HK-2 (cell line): Measurements from ENCODE around the gene FCAMR.
A peak's percentile ranks its signal among the peaks of the same experiment; 100 is the strongest.

Experiments
- DNase-seq: peaks from one replicate; pipeline ENCODE4 v3.0.0-alpha.2; 2018; ENCODE audit not compliant: unreplicated experiment

The FCAMR gene

DNA sequence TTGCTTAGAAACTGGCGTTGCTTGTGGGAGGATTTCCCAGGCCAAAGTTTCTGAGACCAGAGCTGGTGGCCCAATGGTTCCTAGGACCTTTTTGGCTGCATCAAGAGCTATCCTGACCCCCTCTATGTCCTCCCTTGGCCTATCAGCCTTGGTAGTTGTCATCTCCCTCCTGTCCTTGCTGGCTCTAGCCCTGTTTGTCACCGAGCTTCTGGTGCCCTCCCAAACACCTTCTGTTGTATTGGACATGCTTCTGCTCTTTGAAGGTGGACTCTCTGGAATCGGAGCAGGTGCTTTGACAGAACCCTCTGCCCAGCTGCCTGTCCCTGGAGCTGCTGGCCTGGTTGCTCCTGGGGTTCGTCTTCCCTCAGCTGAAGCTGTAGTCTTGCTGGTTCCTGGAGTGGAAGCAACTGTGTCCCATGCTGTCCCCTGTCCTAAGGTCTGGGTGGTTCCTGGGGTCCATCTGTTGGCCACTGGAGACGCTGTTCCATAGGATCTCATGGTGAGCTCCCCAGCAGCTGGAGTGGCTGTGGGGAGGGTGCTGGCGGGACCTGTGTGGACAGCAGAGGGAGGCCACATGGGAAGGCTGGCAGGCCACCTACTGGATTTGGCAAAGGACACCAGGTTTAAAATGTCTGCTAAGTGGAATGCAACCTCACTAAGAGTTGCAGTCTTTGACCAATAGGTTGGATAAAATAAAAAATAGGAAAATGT lies 9.4 kb downstream of the FCAMR start:
- DNase-seq, result no peak

- DNase-seq, result no peak
Observed at GRCh38 chr1:206958144-206958543, 12.1 kb downstream of the FCAMR start.

DNA sequence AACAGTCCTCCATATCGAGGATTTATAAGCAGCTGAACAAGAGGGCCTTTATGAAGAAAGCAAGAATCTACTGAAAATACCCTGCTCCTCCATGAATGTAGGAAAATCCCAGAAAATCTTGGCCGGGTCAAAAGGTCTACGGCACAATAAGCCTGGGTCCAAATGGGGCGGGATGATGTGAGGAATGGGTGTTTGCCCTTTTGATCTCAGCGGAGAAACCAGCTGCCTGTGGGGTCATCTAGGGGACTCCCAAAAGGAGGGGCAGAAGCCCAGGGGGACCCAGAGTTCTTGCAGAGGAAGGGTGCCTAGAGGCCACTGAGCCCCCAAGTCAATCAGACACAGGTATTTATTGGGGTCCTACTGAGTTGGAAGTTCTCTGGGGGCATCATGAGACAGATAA lies 12.6 kb downstream of the FCAMR start:
- no peak for DNase-seq

GRCh38 chr1:206955476-206956451 lies 14.5 kb downstream of the FCAMR start:
- peak; percentile 21 for DNase-seq

DNA sequence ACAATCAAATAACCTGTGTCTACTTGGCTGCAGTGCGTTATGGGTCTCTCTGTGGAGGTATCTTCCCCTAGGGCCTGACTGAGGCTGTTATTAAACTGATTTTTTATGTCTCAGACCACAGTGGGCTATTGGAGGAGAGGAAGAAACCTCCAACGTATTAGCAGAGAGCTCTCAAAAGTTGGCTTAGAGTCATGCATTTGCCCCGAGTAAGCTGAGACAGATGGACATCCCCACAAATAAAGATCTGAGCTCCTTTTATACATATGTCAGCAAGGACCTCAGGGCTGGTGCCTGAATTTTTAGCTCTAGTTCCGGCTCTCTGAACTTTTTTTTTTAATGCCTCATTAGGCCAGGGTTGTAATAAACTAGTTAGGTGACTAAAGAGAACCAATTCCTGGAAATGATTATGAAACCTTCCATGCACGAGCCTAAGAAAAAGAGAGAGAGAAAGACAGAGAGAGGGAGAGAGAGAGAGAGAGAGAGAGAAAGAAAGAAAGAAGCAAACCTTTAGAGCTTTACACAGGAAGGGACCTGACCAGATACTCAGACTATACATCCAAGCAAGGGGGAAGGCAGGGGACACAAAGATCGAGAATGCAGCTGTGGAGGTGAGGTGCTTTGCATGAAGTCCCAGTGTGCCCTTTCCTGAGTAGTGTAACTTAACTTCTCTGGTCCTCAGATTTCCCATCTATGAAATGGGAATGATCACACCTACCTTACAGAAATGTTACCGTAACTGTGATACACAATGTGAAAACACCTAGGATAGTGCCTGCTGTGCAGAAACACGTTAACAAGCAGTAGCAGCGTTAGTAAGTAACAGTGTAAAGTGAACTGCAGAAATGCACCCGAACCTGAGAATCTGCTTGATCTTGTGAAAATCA lies 15.6 kb downstream of the FCAMR start:
- no peak for DNase-seq

DNA sequence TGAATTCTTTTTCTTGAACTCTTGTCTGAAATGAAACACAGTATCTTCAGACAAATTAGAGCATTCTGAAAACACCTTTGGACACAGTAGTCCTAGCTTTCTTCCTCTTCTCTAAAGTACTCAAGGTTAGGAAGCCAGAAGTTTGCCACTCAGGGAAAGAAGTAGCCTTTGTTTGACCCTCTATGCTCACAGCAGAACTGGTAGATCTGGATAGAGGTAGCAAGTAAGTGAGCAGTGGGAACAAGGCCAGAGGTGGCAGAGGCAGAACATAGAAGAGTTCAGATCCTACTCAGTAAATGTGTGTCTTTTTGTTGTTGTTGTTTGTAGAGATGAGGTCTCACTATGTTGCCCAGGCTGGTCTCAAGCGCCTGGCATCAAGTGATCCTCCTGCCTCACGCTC lies 16.6 kb downstream of the FCAMR start:
- DNase-seq, result no peak

DNA sequence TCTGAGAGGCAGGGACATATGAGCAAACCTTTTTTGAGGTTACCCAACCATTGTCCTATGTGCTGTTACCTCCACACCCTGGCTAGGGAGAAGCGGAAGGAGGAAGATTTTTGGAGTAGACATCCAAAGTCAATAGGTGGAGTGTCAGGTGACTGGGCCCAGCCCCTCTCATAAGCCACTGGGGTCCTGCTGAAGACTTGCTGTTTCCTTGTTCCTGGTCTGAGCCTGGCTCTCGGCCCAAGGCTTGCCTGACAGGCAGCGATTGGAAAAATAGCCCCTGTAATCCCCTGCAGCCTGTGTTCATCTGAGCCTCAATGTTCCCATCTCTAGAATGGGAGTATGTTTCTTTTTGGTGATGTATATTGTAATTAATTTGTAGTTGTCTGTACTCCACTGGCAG lies 17.1 kb downstream of the FCAMR start:
- no peak for DNase-seq

DNA sequence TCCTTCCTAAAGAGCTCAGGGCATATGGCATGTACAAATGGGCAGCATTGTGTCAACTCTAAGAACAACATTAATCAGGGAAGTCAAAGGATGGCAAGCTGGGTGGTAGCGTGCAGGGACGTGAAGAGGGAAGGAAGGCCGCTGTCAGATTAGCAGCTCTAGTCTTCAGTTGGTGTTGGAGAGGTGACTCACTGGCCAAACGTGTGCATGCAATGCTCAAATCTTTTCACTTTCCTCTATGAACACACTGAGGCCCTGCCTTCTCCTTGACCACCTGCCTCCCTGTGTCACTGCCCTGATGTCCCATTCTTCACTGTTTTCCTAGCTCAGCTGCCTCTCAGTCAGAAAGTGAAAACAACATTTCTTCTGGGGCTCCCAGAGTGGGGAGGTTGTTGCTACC lies 18.1 kb downstream of the FCAMR start:
- peak; percentile 71 for DNase-seq

GRCh38 chr1:206951318-206952100 lies 18.8 kb downstream of the FCAMR start:
- peak; percentile 72 for DNase-seq

- DNase-seq, result no peak
Observed at GRCh38 chr1:206949641-206950040, 20.6 kb downstream of the FCAMR start.

GRCh38 chr1:206949208-206949607 lies 21.1 kb downstream of the FCAMR start:
- DNase-seq, result no peak

DNA sequence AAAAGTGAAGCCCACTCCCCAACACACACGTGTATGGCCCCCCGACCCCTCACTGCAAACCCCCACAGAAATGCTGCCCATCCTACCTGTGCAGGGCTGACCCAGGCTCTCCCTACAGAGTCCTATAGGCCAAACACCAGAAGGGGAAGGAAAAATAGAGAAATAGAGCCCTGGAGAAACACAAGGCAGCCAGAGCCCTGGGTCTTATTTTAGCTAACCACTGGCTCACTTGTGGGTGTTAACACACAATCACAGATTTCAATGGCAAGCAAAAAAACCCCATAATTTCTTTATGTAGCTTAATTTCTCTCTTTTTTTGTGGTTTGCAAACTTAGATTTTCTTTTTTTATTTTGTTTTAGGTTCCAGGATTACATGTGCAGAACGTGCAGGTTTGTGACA lies 23.0 kb downstream of the FCAMR start:
- no peak for DNase-seq

DNA sequence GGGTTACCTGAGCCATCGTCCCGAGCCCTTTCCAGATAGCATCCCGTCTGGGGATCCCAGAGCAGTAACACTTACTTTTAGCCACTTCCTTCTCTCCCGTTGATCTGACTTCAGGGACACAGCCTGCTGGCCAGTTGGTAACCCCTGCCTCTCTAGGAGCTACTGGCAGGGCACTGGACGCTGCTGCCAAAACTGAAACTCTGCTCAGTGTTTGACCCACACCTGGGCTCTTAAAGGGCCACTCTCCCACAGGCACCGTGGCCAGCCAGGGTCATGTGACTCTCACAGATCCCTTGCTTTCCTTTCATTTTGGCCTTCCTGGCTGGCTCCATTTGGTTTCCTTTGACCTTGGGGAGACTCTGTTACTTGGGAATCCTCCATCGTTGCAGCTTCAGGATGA lies 24.0 kb downstream of the FCAMR start, which contains the start of gene PIGR:
Gene PIGR, minus strand, starts transcription at position 206 of the 400 bp plus-strand sequence. CDS start 5,935 bp downstream, outside the sequence.
- no peak for DNase-seq

DNA sequence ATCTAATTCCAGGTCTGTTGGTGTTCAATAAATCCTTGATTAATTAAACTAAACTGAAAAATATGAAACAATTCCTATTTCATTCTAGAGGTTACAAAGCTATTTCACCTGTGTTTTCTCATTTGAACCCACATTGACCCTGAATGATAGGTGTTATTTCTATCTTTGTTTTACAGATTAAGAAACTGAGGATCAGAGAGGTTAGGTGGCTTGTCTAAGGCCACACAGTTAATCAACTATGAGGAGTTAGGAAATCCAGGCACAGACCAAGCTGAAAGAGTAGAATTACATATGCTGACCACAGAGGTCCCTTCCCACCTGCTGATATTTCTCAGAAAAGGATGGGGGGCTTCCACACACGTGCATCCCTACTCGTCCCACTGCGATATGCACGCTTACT lies 24.5 kb downstream of the FCAMR start:
- no peak for DNase-seq

GRCh38 chr1:206944703-206945102 lies 25.6 kb downstream of the FCAMR start:
- no peak for DNase-seq

GRCh38 chr1:206941766-206942418 lies 28.4 kb downstream of the FCAMR start:
- DNase-seq, result no peak

DNA sequence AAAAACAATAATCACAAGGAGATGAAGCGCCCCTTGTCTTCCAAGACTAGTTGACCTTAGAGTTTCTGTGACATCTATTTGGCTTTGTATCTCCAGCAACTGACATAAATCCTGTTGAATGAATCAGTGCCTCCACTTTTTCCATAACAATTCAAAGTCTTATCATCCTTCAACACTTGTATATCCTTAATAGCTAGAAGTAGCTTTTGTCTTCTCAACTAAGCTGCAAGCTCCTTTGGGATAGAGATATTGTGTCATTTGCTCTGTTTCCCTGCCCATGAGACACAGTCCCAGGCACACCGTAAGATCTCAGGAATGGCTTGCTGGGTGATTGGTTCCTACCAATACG lies 29.7 kb downstream of the FCAMR start:
- DNase-seq, result no peak

GRCh38 chr1:206939841-206940587 lies 30.2 kb downstream of the FCAMR start:
- DNase-seq, result no peak

- no peak for DNase-seq
Observed at GRCh38 chr1:206939131-206939530, 31.1 kb downstream of the FCAMR start.

DNA sequence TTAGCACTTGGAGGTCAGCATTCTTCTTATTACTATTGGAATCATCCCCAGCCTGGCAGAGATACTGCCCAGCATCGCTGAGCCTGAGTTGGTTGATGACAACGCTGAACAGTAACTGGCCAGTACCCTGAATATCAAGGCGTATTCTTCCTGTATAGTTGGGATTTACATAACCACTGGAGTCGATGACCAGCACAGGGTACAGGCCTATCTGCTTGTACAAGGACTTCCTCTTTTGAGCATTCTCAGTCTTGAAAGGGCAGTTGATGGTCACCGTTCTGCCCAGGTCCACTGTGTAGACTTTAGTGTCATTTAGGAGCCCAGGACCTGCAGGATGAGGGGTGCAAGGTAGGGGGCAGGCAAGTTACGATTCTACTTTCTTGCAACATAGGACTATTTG lies 32.8 kb downstream of the FCAMR start:
- no peak for DNase-seq
